ENCODE results near the gene EPOP.

Gene EPOP

GRCh38 chr17:38674749-38675615, at the start of gene EPOP:
Gene EPOP (minus strand): TSS chr17:38674957. CDS start chr17:38674495, 462 bp downstream.
- peak within 1 kb of the TSS; percentile 58 for H3K4me3 ChIP-seq (replicated peaks; ENCODE audit: low read depth, low read length)
- TF ChIP-seq CTCF (IDR thresholded peaks at IDR 0.05; ENCODE audit: low read depth, low read length, missing control alignments): no peak
- peak; percentile 43 for DNase-seq (ENCODE audit: extremely low read depth, low read depth)

- no peak for TF ChIP-seq CTCF (IDR thresholded peaks at IDR 0.05; ENCODE audit: low read depth, low read length, missing control alignments)
- DNase-seq (ENCODE audit: extremely low read depth, low read depth): no peak
- H3K4me3 ChIP-seq (replicated peaks; ENCODE audit: low read depth, low read length): no peak overlapping the region
These were observed 47.0 kb upstream of the EPOP start for GRCh38 chr17:38721802-38722201.

DNA sequence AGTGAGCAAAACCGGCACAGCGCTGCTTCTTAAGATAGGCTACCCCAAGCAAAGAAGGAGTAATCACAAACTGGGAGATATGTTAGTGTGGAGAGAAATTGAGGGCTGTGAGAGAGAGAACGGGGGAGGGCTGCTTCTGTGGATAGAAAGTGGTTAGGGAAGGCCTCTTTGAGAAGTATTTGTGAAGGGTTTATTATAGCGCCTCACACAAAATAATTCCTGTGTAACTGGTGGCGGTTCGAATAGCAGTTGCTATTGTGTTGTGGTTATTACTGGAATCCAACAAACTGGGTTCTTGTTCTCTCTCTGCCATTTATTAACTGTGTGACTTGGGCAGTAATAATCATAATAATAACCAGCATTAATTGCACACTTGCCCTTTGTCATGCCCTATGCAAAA, 46.2 kb upstream of the EPOP start:
- no peak overlapping the region for H3K4me3 ChIP-seq (replicated peaks; ENCODE audit: low read depth, low read length)
- DNase-seq (ENCODE audit: extremely low read depth, low read depth): no peak
- TF ChIP-seq CTCF (IDR thresholded peaks at IDR 0.05; ENCODE audit: low read depth, low read length, missing control alignments): no peak

- no peak for TF ChIP-seq CTCF (IDR thresholded peaks at IDR 0.05; ENCODE audit: low read depth, low read length, missing control alignments)
- no peak overlapping the region for H3K4me3 ChIP-seq (replicated peaks; ENCODE audit: low read depth, low read length)
- no peak for DNase-seq (ENCODE audit: extremely low read depth, low read depth)
These were observed 45.3 kb upstream of the EPOP start for GRCh38 chr17:38719943-38720641.

- no peak for DNase-seq (ENCODE audit: extremely low read depth, low read depth)
- H3K4me3 ChIP-seq (replicated peaks; ENCODE audit: low read depth, low read length): no peak overlapping the region
- no peak for TF ChIP-seq CTCF (IDR thresholded peaks at IDR 0.05; ENCODE audit: low read depth, low read length, missing control alignments)
These were observed 44.7 kb upstream of the EPOP start for GRCh38 chr17:38719289-38719942.

- no peak for TF ChIP-seq CTCF (IDR thresholded peaks at IDR 0.05; ENCODE audit: low read depth, low read length, missing control alignments)
- DNase-seq (ENCODE audit: extremely low read depth, low read depth): no peak
- H3K4me3 ChIP-seq (replicated peaks; ENCODE audit: low read depth, low read length): no peak overlapping the region
These were observed 42.5 kb upstream of the EPOP start for GRCh38 chr17:38717139-38717745.

Measured in HFF-Myc (cell line).